ENCODE measurements around the gene ITPR2.
"Not testable (repeated sequence)": the region's sequence is repeated elsewhere in the genome, so short reads cannot be mapped to it uniquely, and the experiment has no call there.

Gene ITPR2

DNA sequence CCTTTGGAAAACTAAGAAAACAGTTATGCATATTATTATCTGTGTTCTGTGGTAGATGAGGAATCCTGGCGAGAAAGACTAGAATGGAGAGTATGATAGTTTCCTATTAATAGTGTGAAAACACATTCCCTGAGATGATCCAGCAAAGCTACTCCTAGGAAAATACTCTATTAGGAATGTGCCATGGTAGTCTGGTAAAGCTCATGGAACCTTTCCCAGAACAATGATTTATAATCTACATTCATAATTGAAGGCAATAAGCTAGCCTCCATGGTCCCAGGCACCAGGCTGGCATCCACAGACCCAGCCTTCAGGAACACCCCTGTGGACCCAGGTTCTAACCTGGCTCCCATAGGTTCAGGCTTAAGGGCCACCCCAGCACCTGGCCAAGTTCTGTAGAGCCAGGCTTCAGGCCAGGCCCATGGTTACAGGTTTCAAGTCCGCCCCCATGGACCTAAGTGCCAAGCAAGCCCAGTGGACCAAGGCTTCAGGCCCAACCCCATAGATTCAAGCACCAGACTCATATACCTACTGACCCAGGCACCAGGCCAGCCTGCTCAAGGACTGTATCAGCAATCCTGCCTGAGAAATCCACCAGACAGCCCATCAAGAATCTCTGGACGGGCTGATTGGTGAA is 72.2 kb downstream of the ITPR2 start:
- Histone ChIP-seq H3K9me2 (ENCODE audit: low read depth, low read length) (no peaks in the 10 kb centered on the region), H3K4me1 (ENCODE audit: insufficient read depth, low read length, severe bottlenecking) (no peaks in the 10 kb centered on the region), H3K9ac (ENCODE audit: low read length) (no peak overlapping the region), H3K27ac (ENCODE audit: low read depth, low read length, poor library complexity, severe bottlenecking) (no peak overlapping the region), H3K27me3 (ENCODE audit: insufficient read depth, low read length) (no peaks in the 10 kb centered on the region), H2AFZ (ENCODE audit: low read length) (no peak overlapping the region), H3K36me3 (ENCODE audit: insufficient read depth, low read length) (peaks cover 16% of the 10 kb centered on the region), H3K79me2 (ENCODE audit: insufficient read depth, low read length) (peaks cover 4% of the 10 kb centered on the region), H3K4me3 (ENCODE audit: low read depth, low read length, poor library complexity, severe bottlenecking) (no peak overlapping the region), H3K9me3 (ENCODE audit: low read length) (peaks cover 34% of the 10 kb centered on the region), H4K20me1 (ENCODE audit: insufficient read depth, low read length) (no peaks in the 10 kb centered on the region), H3K4me2 (ENCODE audit: low read length) (no peak overlapping the region), H3F3A (ENCODE audit: insufficient read depth, low read length) (no peaks in the 10 kb centered on the region)
- no peak for TF ChIP-seq EZH2 (IDR thresholded peaks at IDR 0.05; ENCODE audit: borderline replicate concordance, low read length)
- TF ChIP-seq, protein P1, sequence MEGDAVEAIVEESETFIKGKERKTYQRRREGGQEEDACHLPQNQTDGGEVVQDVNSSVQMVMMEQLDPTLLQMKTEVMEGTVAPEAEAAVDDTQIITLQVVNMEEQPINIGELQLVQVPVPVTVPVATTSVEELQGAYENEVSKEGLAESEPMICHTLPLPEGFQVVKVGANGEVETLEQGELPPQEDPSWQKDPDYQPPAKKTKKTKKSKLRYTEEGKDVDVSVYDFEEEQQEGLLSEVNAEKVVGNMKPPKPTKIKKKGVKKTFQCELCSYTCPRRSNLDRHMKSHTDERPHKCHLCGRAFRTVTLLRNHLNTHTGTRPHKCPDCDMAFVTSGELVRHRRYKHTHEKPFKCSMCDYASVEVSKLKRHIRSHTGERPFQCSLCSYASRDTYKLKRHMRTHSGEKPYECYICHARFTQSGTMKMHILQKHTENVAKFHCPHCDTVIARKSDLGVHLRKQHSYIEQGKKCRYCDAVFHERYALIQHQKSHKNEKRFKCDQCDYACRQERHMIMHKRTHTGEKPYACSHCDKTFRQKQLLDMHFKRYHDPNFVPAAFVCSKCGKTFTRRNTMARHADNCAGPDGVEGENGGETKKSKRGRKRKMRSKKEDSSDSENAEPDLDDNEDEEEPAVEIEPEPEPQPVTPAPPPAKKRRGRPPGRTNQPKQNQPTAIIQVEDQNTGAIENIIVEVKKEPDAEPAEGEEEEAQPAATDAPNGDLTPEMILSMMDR (IDR thresholded peaks at IDR 0.05; ENCODE audit: low read length), result no peak

DNA sequence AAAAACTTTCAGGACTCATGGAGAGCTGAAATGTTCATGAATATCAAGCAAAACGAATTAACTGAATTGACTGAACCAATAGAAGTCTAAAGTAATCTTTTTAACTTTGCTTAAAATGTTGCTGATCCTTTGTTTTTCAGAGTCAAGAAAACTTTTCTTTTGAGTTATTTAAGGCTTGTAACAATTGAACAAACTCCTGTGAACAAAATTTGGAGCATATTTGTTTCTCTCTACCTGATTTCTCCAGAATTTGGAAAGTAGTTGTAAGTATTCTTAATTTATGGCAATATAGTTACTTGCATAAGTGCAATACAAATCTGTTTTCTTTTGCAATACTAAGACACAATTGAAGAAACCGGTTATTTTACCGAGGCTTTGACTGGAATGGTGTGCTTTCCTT is 77.6 kb downstream of the ITPR2 start:
- not testable (repeated sequence) for H3K79me2 ChIP-seq (ENCODE audit: insufficient read depth, low read length); H3K4me3 ChIP-seq (ENCODE audit: low read depth, low read length, poor library complexity, severe bottlenecking); H3K9ac ChIP-seq (ENCODE audit: low read length); H3K4me1 ChIP-seq (ENCODE audit: insufficient read depth, low read length, severe bottlenecking); H3K4me2 ChIP-seq (ENCODE audit: low read length); H3K27me3 ChIP-seq (ENCODE audit: insufficient read depth, low read length); H3K9me2 ChIP-seq (ENCODE audit: low read depth, low read length); H4K20me1 ChIP-seq (ENCODE audit: insufficient read depth, low read length); H3K27ac ChIP-seq (ENCODE audit: low read depth, low read length, poor library complexity, severe bottlenecking); H2AFZ ChIP-seq (ENCODE audit: low read length); H3F3A ChIP-seq (ENCODE audit: insufficient read depth, low read length)
- peaks cover 28% of the 10 kb centered on the region for H3K9me3 ChIP-seq (ENCODE audit: low read length)
- H3K36me3 ChIP-seq (ENCODE audit: insufficient read depth, low read length), result peaks cover 14% of the 10 kb centered on the region; the same call in 1 of the 2 replicates

DNA sequence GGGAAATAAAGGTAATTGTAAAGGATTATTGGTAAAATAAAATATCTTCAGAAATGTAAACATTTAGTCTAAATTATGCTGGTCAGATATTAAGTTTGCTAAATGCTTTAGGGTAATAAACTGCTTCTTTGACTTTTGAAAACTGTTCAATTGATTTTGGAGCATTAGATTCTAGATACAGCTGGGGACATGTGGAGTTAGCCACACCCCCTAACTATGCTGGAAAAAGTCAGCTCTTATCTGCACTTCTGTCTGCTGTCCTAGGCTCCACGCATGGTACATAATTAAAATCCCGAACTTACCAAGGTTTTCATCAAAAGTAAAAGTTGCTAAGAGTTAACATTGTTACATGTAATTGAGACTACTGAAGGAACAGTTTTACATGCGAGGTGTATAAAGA is 78.8 kb downstream of the ITPR2 start:
- H3K4me1 ChIP-seq (ENCODE audit: insufficient read depth, low read length, severe bottlenecking), result peaks cover 7% of the 10 kb centered on the region
- H3K9me3 ChIP-seq (ENCODE audit: low read length), result peaks cover 23% of the 10 kb centered on the region
- no peaks in the 10 kb centered on the region for H4K20me1 ChIP-seq (ENCODE audit: insufficient read depth, low read length)
- no peaks in the 10 kb centered on the region for H3K9me2 ChIP-seq (ENCODE audit: low read depth, low read length)
- no peak for TF ChIP-seq EZH2 (IDR thresholded peaks at IDR 0.05; ENCODE audit: borderline replicate concordance, low read length)
- H3K79me2 ChIP-seq (ENCODE audit: insufficient read depth, low read length), result no peaks in the 10 kb centered on the region
- H3K4me3 ChIP-seq (ENCODE audit: low read depth, low read length, poor library complexity, severe bottlenecking), result no peak overlapping the region
- 0 out of 2 replicates have a peak, but pooled peaks cover 9% of the 10 kb centered on the region for H3K36me3 ChIP-seq (ENCODE audit: insufficient read depth, low read length)
- no peaks in the 10 kb centered on the region for H3F3A ChIP-seq (ENCODE audit: insufficient read depth, low read length)
- H3K9ac ChIP-seq (ENCODE audit: low read length), result no peak overlapping the region
- no peak overlapping the region for H2AFZ ChIP-seq (ENCODE audit: low read length)
- no peak overlapping the region for H3K4me2 ChIP-seq (ENCODE audit: low read length)
- no peaks in the 10 kb centered on the region for H3K27me3 ChIP-seq (ENCODE audit: insufficient read depth, low read length)
- no peak overlapping the region for H3K27ac ChIP-seq (ENCODE audit: low read depth, low read length, poor library complexity, severe bottlenecking)

DNA sequence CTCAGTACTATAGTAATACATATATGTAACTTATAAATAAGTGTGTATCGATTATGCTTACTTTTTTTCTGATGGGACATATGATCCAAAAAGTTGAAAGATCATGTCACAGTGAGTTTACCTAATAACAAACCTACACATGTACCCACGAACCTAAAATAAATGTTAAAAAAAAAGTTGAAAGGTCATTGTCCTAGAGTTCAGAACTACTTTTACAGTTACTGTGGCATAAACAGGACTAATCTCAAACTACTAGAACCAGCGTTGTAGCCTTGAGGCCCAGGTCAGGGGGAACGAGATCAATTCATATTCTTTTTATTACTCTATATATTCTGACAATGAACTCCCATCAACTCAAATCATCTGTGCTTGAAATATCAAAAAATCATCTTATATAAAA is 81.8 kb downstream of the ITPR2 start:
- Histone ChIP-seq H3K9me3 (ENCODE audit: low read length) (peaks cover 18% of the 10 kb centered on the region), H3K27ac (ENCODE audit: low read depth, low read length, poor library complexity, severe bottlenecking) (no peak overlapping the region), H2AFZ (ENCODE audit: low read length) (no peak overlapping the region), H3K27me3 (ENCODE audit: insufficient read depth, low read length) (no peaks in the 10 kb centered on the region), H3K4me3 (ENCODE audit: low read depth, low read length, poor library complexity, severe bottlenecking) (no peak overlapping the region), H3F3A (ENCODE audit: insufficient read depth, low read length) (no peaks in the 10 kb centered on the region), H3K36me3 (ENCODE audit: insufficient read depth, low read length) (0 out of 2 replicates have a peak, but pooled peaks cover 9% of the 10 kb centered on the region), H4K20me1 (ENCODE audit: insufficient read depth, low read length) (no peaks in the 10 kb centered on the region), H3K9me2 (ENCODE audit: low read depth, low read length) (no peaks in the 10 kb centered on the region), H3K9ac (ENCODE audit: low read length) (no peak overlapping the region), H3K4me1 (ENCODE audit: insufficient read depth, low read length, severe bottlenecking) (peaks cover 13% of the 10 kb centered on the region), H3K79me2 (ENCODE audit: insufficient read depth, low read length) (no peaks in the 10 kb centered on the region), H3K4me2 (ENCODE audit: low read length) (no peak overlapping the region)
- TF ChIP-seq EZH2 (IDR thresholded peaks at IDR 0.05; ENCODE audit: borderline replicate concordance, low read length), result no peak
- TF ChIP-seq, protein P1 (IDR thresholded peaks at IDR 0.05; ENCODE audit: low read length), result no peak

All from OCI-LY1 (cell line).